ENCODE measurements around the gene COL26A1. TPM values are rescaled to one million over a fixed set of nuclear protein-coding genes. Genes with fewer than 3 reads are reported as not detected.

Gene COL26A1
- total RNA-seq, 1 donor from 2014 or later, result not detected

- H3K4me3 Mint-ChIP-seq, result no peak overlapping the region
- no peak for TF ChIP-seq CTCF (IDR thresholded peaks at IDR 0.05)
- intact Hi-C loops (cut with micrococcal nuclease), result no loop called here
- H3K9me3 Mint-ChIP-seq, result peaks cover 8% of the 10 kb centered on the region
- H3K4me1 Mint-ChIP-seq, result no peaks in the 10 kb centered on the region
- ATAC-seq (ENCODE audit: low read depth) (no peak), DNase-seq (no peak)
- POLR2A ChIA-PET, result no interaction called here
- peaks cover 5% of the 10 kb centered on the region for H3K27me3 Mint-ChIP-seq
- no peak overlapping the region for H3K27ac Mint-ChIP-seq
- CTCF ChIA-PET, result no interaction called here
- no peaks in the 10 kb centered on the region for H3K36me3 Mint-ChIP-seq (ENCODE audit: low read depth)
Observed at GRCh38 chr7:101522021-101522420, 159.3 kb downstream of the COL26A1 start.

GRCh38 chr7:101527844-101528667 is 165.4 kb downstream of the COL26A1 start:
- intact Hi-C loops (cut with micrococcal nuclease), result no loop called here
- POLR2A ChIA-PET, result no interaction called here
- peaks cover 22% of the 10 kb centered on the region for H3K27me3 Mint-ChIP-seq

DNA sequence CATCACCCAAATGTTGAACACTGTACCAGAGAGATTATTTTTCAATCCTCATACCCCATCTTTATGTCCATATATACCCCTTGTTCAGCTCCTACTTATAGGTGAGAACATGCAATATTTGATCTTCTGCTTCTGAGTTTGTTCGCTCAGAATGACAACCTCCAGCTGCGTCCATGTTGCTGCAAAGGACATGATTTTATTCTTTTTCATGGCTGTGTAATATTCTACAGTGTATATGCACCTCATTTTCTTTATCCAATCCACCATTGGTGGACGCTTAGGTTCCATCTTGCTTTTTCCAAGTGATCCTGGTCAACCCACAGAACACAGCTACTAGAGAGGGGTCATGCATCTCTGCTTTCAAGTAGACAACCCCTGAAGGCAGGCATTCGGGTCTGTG is 166.9 kb downstream of the COL26A1 start:
- DNase-seq (no peak), ATAC-seq (ENCODE audit: low read depth) (no peak)
- Mint-ChIP-seq H3K9me3 (no peaks in the 10 kb centered on the region), H3K27ac (no peak overlapping the region), H3K4me3 (no peak overlapping the region), H3K4me1 (no peaks in the 10 kb centered on the region), H3K27me3 (peaks cover 24% of the 10 kb centered on the region), H3K36me3 (ENCODE audit: low read depth) (no peaks in the 10 kb centered on the region)
- ChIA-PET POLR2A (no interaction called here), CTCF (no interaction called here)
- intact Hi-C loops (cut with micrococcal nuclease), result no loop called here
- no peak for TF ChIP-seq CTCF (IDR thresholded peaks at IDR 0.05)

More at GRCh38 chr7:101527844-101528667, 165.4 kb downstream of the COL26A1 start:
- H3K4me3 Mint-ChIP-seq, result no peak overlapping the region
- no peaks in the 10 kb centered on the region for H3K4me1 Mint-ChIP-seq
- H3K9me3 Mint-ChIP-seq, result no peaks in the 10 kb centered on the region
- no peaks in the 10 kb centered on the region for H3K36me3 Mint-ChIP-seq (ENCODE audit: low read depth)
- no peak for ATAC-seq (ENCODE audit: low read depth)
- CTCF ChIA-PET, result no interaction called here
- no peak overlapping the region for H3K27ac Mint-ChIP-seq
- no peak for DNase-seq
- no peak for TF ChIP-seq CTCF (IDR thresholded peaks at IDR 0.05)

DNA sequence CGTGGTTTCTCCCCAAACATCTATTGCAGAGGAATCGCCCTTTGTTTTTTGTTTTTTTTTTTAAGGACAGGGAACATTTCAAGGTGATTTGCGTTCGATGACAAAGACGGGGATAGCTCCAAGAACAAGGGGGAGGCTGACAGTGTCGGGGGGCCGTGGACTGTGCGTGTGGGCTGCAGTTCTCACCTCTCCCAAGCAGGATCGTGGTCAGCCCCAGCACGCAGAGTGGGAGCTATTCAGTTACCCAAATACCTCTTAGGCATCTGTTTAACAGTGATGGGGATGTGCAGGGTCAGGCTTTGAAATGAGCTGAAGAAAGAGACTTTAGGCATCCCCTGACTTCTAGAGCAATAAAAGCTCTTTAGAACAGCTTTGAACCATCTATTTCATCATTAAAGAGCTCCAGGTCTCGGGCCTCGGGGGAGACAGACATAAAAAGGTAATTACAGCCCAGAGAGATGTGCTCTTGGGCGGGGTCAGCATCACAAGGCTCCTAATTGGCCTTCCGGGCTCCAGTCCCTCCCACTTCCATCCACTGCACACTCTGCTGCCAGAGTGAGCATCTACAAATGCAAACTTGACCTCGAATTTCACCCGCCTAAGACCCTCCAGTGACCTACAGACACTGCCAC is 169.2 kb downstream of the COL26A1 start:
- intact Hi-C loops (cut with micrococcal nuclease), result no loop called here
- H3K9me3 Mint-ChIP-seq, result no peaks in the 10 kb centered on the region
- H3K27ac Mint-ChIP-seq, result no peak overlapping the region
- ATAC-seq (ENCODE audit: low read depth), result no peak
- TF ChIP-seq CTCF (IDR thresholded peaks at IDR 0.05), result no peak
- no peak overlapping the region for H3K4me3 Mint-ChIP-seq
- peaks cover 20% of the 10 kb centered on the region for H3K27me3 Mint-ChIP-seq
- no peaks in the 10 kb centered on the region for H3K36me3 Mint-ChIP-seq (ENCODE audit: low read depth)
- no peak for DNase-seq
- POLR2A ChIA-PET, result no interaction called here
- CTCF ChIA-PET, result no interaction called here
- H3K4me1 Mint-ChIP-seq, result no peaks in the 10 kb centered on the region

DNA sequence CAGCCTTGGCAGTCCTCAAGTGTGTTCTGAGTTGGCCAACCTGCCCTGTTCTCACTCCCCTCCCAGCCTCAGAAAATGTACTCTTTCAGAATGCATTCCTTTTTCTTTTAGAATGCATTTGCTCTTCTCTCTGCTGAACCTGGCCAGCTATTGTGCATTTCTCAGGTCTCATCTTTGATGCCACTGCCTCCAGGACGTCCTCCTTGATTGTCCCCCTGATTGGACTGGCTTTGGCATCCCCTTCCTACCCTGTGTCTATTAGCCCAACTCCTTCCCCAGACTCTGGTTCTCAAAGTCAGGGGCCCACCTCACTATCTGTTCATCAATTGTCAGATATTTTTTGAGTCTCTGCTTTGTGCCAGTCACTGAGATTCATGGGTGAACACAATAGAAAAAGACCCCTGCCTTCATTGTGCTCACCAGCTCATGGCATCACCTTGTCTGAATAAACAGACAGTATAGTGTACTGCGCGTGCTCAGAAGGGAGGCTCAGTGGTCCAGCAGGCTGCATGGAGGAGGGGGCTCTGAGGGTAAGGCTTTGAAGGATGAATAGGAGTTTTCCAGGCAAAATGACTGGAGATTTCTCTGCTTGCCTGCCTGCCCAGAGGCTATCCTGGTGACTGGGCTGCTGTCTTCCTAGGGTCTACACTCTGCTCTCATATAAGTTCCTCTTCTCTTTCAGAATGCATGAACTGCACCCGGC is 169.9 kb downstream of the COL26A1 start:
- no peaks in the 10 kb centered on the region for H3K36me3 Mint-ChIP-seq (ENCODE audit: low read depth)
- H3K4me1 Mint-ChIP-seq, result no peaks in the 10 kb centered on the region
- POLR2A ChIA-PET, result no interaction called here
- ATAC-seq (ENCODE audit: low read depth), result no peak
- no peak for DNase-seq
- no peak overlapping the region for H3K4me3 Mint-ChIP-seq
- no peaks in the 10 kb centered on the region for H3K9me3 Mint-ChIP-seq
- peaks cover 20% of the 10 kb centered on the region for H3K27me3 Mint-ChIP-seq
- no peak for TF ChIP-seq CTCF (IDR thresholded peaks at IDR 0.05)
- H3K27ac Mint-ChIP-seq, result no peak overlapping the region
- CTCF ChIA-PET, result no interaction called here
- intact Hi-C loops (cut with micrococcal nuclease), result no loop called here

All from activated B cell treated with CpG ODN at 0.5 μM for 24 hours (primary cell).